Stomach (tissue), 9 donors: Measurements from ENCODE around the gene VTI1A. TPM values are rescaled to one million over a fixed set of nuclear protein-coding genes. Genes with fewer than 3 reads are reported as not detected.
A peak's percentile ranks its signal among the peaks of the same experiment; 100 is the strongest.

ENCODE experiments used
- DNase-seq, 2 donors: peaks; one replicate each; pipeline versions ENCODE4 v3.0.0 to v3.0.0-alpha.2; 2013 to 2019
- H3K27ac ChIP-seq, 5 donors: fragments of 200-600 bp in 4 of 5; sonication (generic) in 4 of 5; one replicate each; pipeline ENCODE4 v1.5.1; 2013 to 2019; ENCODE audit warnings: mild to moderate bottlenecking in 1 of 5, moderate library complexity in 1 of 5
- H3K27me3 ChIP-seq, 3 donors: fragments of 200-600 bp; sonication (generic); one replicate each; pipeline ENCODE4 v1.5.1; 2017 to 2019; ENCODE audit warnings: mixed run types in 1 of 3
- H3K36me3 ChIP-seq, 4 donors: fragments of 200-600 bp; sonication (generic); 1 replicate in 3 of 4; 2 replicates in 1 of 4; pipeline ENCODE4 v1.5.1; 2016 to 2019
- H3K4me1 ChIP-seq, 4 donors: fragments of 200-600 bp; sonication (generic); one replicate each; pipeline ENCODE4 v1.5.1; 2016 to 2019
- H3K4me3 ChIP-seq, 4 donors: fragments of 200-600 bp; sonication (generic) in 3 of 4; one replicate each; pipeline ENCODE4 v1.5.1; 2016 to 2019; ENCODE audit warnings: mild to moderate bottlenecking in 1 of 4
- H3K9me3 ChIP-seq, 4 donors: fragments of 200-600 bp; sonication (generic); one replicate each; pipeline ENCODE4 v1.5.1; 2016 to 2019
- EP300 ChIP-seq: sonication (generic); formaldehyde crosslinking; IDR thresholded peaks from one replicate; pipeline ENCODE4 v1.6.1; 2017; ENCODE audit warnings: antibody characterized with exemption
- POLR2A ChIP-seq, 4 donors: fragments of 450-650 bp; IDR thresholded peaks; one replicate each; pipeline ENCODE4 v1.6.1; 2016; ENCODE audit warnings: antibody characterized with exemption in 4 of 4, control low read depth in 2 of 4, mild to moderate bottlenecking in 1 of 4, moderate library complexity in 1 of 4
- POLR2AphosphoS5 ChIP-seq, 3 donors: sonication (generic); formaldehyde crosslinking; IDR thresholded peaks; one replicate each; pipeline ENCODE4 v1.6.1; 2016; ENCODE audit warnings: antibody characterized with exemption in 3 of 3
- WGBS, 5 donors: extraction: QIAGEN DNeasy Blood & Tissue Kit in 3 of 5; methylation state at CpG; one replicate each; pipeline versions ENCODE4 v1.1.5 to v1.1.7; 2013 to 2018; 5-methylcytosine and 5-hydroxymethylcytosine counted together
- intact Hi-C: fragments of 100-400 bp; cut with DNase I; formaldehyde crosslinking; loops from one replicate; pipeline ENCODE4 v1.15.1; 2023; ENCODE audit warnings: low total_unique reads
- polyA plus RNA-seq, 3 donors: library from polyadenylated mRNA; stranded (reverse); fragments of 200-250 nt; gene quantifications; one replicate each; pipeline ENCODE4 v1.2.3, GENCODE V29; 2013
- total RNA-seq, 5 donors: library from RNA; depleted of rRNA; stranded (reverse); fragments of >200 nt; gene quantifications; one replicate each; pipeline versions ENCODE4 v1.1.0 to v1.2.3, GENCODE V29; 2014 to 2016
- TF ChIP-seq, protein P1 (sequence below), 7 experiments: fragments of 450-650 bp in 4 of 7; fragments of 200-600 bp in 3 of 7; sonication (generic) in 3 of 7; IDR thresholded peaks; one replicate each; pipeline ENCODE4 v1.5.1; 2016 to 2019; ENCODE audit warnings: antibody characterized with exemption in 7 of 7, control low read depth in 2 of 7, mild to moderate bottlenecking in 1 of 7
- donor health status: healthy with polysubstance abuse.
- donor health status: Bipolar disorder and iron deficiency.
- donor health status: healthy.

VTI1A gene
- total and polyA plus RNA-seq, 8 donors: 6.5 to 222 (median 57.4) TPM

DNA sequence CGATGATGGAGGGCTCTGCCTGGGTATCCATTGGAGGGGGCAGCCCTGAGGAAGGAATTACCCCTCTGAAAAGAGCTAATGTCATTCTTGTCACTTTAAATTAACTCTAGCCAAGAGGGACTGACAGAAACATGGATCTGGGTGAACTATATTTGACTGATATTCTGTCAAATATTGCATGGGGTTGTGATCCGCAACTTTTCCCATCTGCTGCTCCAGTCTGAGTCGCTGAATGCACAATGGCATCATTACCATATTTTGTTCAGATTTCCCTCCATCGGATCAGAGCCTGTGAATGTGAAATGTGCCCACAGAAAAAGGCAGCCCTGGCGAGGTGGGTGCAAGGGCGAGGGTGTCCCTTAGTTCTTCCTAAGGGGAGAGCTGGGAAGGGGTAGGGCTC, 402.5 kb downstream of the VTI1A start:
- intact Hi-C loops: no loop called here
- no peak for DNase-seq
- Histone ChIP-seq H3K9me3 (peaks cover 0 to 24% (median 16%) of the 10 kb centered on the region in 4 donors), H3K36me3 (no peaks in the 10 kb centered on the region), H3K27ac (no peak overlapping the region), H3K27me3 (no peaks in the 10 kb centered on the region), H3K4me3 (no peak overlapping the region), H3K4me1 (peaks cover 0 to 14% (median 0%) of the 10 kb centered on the region in 4 donors)
- WGBS, 5 donors: 93 to 98% (median 93%) methylated on average over 6 of the region's 6 CpGs
- no peak for TF ChIP-seq POLR2A (IDR thresholded peaks at IDR 0.05)

DNA sequence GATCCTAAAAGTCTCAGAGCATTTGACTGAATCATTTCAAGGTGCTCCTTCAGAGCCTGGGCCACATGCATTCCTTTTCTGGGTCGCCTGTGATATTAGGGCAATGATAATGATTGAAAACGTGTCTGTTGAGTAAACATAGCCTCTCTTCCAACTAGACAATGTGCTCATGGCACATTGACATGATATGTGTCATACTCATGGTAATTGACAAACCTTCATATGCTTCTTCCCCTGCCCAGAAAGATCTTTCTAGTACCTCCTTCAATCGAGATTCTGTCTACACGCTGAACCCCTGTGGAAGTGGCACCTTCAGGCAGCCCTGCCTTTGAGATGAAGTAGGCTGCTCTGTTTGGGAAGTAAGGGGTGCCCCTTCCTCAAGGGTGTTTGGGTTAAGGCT, 404.2 kb downstream of the VTI1A start:
- peaks cover 0 to 20% (median 16%) of the 10 kb centered on the region in 4 donors for H3K9me3 ChIP-seq
- WGBS, 5 donors: 58 to 76% (median 64%) methylated on average over 4 of the region's 4 CpGs
- H3K27ac ChIP-seq: no peak overlapping the region
- intact Hi-C loops: no loop called here
- peaks cover 0 to 14% (median 0%) of the 10 kb centered on the region in 4 donors for H3K4me1 ChIP-seq
- no peak for TF ChIP-seq POLR2AphosphoS5 (IDR thresholded peaks at IDR 0.05)
- no peak for TF ChIP-seq EP300
- TF ChIP-seq, protein P1, sequence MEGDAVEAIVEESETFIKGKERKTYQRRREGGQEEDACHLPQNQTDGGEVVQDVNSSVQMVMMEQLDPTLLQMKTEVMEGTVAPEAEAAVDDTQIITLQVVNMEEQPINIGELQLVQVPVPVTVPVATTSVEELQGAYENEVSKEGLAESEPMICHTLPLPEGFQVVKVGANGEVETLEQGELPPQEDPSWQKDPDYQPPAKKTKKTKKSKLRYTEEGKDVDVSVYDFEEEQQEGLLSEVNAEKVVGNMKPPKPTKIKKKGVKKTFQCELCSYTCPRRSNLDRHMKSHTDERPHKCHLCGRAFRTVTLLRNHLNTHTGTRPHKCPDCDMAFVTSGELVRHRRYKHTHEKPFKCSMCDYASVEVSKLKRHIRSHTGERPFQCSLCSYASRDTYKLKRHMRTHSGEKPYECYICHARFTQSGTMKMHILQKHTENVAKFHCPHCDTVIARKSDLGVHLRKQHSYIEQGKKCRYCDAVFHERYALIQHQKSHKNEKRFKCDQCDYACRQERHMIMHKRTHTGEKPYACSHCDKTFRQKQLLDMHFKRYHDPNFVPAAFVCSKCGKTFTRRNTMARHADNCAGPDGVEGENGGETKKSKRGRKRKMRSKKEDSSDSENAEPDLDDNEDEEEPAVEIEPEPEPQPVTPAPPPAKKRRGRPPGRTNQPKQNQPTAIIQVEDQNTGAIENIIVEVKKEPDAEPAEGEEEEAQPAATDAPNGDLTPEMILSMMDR (IDR thresholded peaks at IDR 0.05): no peak
- TF ChIP-seq POLR2A (IDR thresholded peaks at IDR 0.05): no peak
- DNase-seq: no peak
- H3K27me3 ChIP-seq: no peaks in the 10 kb centered on the region
- no peaks in the 10 kb centered on the region for H3K36me3 ChIP-seq
- H3K4me3 ChIP-seq: no peak overlapping the region

DNA sequence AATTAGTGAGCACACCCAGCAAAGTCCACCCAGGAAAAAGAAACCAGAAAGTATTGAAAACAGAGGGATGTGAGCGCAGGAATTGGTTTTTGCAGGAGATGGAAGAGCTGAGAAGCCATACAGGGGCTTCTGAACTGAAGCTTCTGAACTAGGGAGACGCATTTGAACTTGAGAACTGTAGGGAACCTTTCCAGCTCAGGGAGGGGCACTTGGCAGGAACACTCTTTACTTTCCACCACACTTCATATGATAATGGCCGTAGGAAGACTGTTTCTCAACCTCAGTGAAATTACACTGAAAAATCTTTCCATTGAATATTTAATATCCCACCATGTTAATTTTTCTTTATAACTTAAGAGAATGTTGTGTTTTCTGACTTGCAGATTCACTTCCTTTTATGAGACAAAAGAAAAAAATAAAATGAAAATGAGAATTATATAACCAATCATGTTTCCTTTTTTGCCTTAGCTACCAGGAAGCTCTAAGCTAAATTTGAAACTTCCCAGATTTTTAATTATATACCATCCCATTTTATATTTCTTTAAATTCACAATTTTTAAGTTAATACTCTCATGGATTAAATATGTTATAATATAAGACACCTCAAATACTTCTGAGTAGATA, 404.7 kb downstream of the VTI1A start:
- DNase-seq: peak in 1 of 2 donors; percentile 30
- TF ChIP-seq, protein P1 (IDR thresholded peaks at IDR 0.05): no peak
- no peak for TF ChIP-seq POLR2AphosphoS5 (IDR thresholded peaks at IDR 0.05)
- TF ChIP-seq POLR2A (IDR thresholded peaks at IDR 0.05): no peak
- TF ChIP-seq EP300: no peak
- intact Hi-C loops: no loop called here
- Histone ChIP-seq H3K27me3 (no peaks in the 10 kb centered on the region), H3K4me1 (peaks cover 0 to 14% (median 0%) of the 10 kb centered on the region in 4 donors), H3K36me3 (no peaks in the 10 kb centered on the region), H3K9me3 (peaks cover 0 to 19% (median 16%) of the 10 kb centered on the region in 4 donors), H3K27ac (no peak overlapping the region), H3K4me3 (no peak overlapping the region)
- 44 to 72% (median 54%) methylated on average over 3 of the region's 3 CpGs for WGBS, 5 donors

DNA sequence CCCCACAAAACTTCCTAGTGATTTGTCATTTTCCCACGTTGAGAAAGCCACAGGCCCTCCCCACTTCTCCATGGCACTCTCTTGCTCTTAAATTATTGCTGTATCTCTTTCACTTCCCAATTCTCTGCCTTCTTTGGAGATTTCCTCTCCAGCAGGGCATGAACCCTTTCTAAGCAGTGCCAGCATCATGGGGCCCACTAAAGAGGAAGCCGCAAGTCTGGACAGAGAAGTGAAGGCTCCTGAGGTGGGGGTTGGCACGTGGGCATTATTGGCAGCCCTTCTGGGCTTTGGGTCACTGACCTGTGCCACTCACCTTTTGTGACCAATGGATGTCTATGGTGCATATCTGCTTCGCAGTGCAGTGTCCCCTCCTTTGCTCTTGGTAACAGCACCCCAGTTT, 405.3 kb downstream of the VTI1A start:
- Histone ChIP-seq H3K9me3 (peaks cover 0 to 13% (median 11%) of the 10 kb centered on the region in 4 donors), H3K4me3 (no peak overlapping the region), H3K27ac (no peak overlapping the region), H3K36me3 (no peaks in the 10 kb centered on the region), H3K4me1 (peaks cover 0 to 14% (median 0%) of the 10 kb centered on the region in 4 donors), H3K27me3 (no peaks in the 10 kb centered on the region)
- 79 to 82% (median 81%) methylated on average over 4 of the region's 4 CpGs for WGBS, 5 donors
- peak in 1 of 2 donors; percentile 26 for DNase-seq
- TF ChIP-seq, protein P1 (IDR thresholded peaks at IDR 0.05): no peak
- TF ChIP-seq EP300 (no peak), POLR2A (IDR thresholded peaks at IDR 0.05) (no peak), POLR2AphosphoS5 (IDR thresholded peaks at IDR 0.05) (no peak)
- intact Hi-C loops: no loop called here

DNA sequence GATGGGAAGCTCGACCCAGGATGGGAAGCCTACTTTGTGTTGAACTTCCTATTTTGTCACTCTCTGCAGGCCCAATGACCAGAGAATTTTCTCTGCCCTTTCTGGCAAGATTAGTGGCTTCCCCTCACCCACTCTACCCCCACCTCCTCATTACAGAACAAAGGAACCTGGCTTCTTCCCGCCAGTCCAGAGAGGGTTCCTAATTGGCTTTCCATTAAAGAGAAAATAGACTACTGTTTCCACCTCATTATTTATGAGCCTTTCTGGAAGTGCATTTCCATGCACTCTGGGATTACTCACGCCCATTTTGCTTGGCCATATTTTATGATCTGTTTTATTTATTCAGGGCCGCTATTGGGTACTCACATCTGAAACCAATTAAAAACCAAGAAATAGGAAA, 408.1 kb downstream of the VTI1A start:
- Histone ChIP-seq H3K9me3 (no peaks in the 10 kb centered on the region), H3K27me3 (no peaks in the 10 kb centered on the region), H3K4me3 (no peak overlapping the region), H3K4me1 (peaks cover 0 to 14% (median 0%) of the 10 kb centered on the region in 4 donors), H3K27ac (no peak overlapping the region), H3K36me3 (no peaks in the 10 kb centered on the region)
- intact Hi-C loops: no loop called here
- DNase-seq: no peak
- WGBS, 5 donors: 91 to 96% (median 95%) methylated on average over 3 to 4 of the region's 4 CpGs
- no peak for TF ChIP-seq EP300
- no peak for TF ChIP-seq POLR2A (IDR thresholded peaks at IDR 0.05)
- TF ChIP-seq POLR2AphosphoS5 (IDR thresholded peaks at IDR 0.05): no peak
- TF ChIP-seq, protein P1 (IDR thresholded peaks at IDR 0.05): no peak
